HG03280 (cell line): ENCODE results near the gene CNDP2.
"Not testable (repeated sequence)": the region's sequence is repeated elsewhere in the genome, so short reads cannot be mapped to it uniquely, and the experiment has no call there.

ENCODE experiments used
- ATAC-seq: cut with Tn5 transposase; IDR thresholded peaks from one replicate; pipeline ENCODE4 v1.9.1; 2021; ENCODE audit warnings: mild to moderate bottlenecking, moderate library complexity; ENCODE audit not compliant: unreplicated experiment

CNDP2 gene

DNA sequence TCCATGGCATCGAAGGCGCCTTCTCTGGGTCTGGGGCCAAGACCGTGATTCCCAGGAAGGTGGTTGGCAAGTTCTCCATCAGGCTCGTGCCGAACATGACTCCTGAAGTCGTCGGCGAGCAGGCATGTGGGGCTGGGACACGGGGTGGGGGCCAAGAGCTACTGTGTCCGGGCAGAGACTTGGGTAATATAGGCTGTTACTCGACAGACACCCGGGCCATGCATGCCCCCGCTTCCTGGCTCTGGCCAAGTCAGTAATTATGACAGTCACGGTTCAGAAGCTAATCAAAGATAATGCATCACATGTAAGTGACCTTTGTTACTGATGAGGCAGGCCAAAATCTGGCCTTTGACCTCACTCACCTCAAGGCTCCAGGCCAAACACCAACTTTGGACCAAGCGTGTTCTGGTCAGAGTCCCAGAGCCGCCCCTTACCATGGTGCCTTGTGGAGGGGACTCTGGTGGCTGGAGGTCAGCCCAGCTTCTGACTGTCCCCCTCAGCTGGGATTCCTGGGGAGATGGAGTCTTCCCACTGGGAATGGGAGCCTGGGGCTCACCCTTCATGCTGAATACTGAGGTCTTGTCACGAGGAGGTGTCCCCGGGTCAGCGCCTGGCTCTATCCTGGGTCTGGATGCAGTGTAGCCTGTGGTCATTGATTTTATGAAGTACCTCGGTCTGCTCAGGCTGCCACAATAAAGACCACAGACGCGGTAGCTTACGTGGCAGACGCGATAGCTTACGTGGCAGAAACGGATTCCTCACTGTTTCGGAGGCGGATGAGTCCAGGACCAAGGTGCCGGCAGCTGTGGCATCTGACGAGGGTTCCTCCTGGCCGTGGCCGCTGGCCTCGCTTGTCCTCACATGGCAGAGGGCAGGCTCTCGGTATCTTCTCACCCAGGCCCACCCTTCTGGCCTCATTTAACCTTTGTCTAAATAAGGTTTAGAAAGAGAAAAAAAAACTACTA is 20.4 kb downstream of the CNDP2 start:
- ATAC-seq: no peak

- ATAC-seq: no peak
These were observed 21.1 kb downstream of the CNDP2 start for GRCh38 chr18:74517236-74517630.

GRCh38 chr18:74518456-74519295 is 22.5 kb downstream of the CNDP2 start:
- no peak for ATAC-seq

DNA sequence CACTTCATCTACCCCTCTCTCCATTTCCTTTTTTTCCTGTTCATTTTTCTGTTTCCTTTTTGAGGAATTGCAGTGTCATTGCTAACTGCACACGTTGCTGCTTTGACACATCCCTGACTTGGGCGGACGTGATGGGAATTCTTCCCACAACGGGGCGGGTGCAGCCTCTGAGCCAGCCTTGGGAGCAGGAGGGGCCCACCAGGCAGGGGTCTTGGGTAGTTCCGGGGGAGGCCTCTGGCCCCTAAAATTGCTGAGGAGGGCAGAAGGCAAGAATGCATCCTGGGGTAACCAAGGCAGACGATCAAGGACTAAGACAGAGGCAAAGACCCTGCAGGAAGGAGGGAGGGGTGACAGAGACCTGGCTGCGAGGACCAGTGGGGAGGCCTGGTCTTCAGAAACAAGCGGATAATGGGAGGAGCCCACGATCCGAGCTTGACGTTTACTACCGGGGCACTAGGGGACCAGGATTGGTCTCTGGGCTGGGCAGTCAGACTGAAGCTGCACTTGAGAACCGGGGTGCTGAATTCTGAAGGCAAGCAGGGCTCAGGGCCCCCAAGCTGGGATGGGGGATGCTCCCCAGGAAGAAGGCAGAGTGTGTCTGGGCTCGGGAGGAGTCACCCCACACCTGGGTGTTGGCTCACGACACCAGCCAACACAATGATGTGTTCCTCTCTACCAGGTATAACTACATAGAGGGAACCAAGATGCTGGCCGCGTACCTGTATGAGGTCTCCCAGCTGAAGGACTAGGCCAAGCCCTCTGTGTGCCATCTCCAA is 23.3 kb downstream of the CNDP2 start:
- no peak for ATAC-seq

DNA sequence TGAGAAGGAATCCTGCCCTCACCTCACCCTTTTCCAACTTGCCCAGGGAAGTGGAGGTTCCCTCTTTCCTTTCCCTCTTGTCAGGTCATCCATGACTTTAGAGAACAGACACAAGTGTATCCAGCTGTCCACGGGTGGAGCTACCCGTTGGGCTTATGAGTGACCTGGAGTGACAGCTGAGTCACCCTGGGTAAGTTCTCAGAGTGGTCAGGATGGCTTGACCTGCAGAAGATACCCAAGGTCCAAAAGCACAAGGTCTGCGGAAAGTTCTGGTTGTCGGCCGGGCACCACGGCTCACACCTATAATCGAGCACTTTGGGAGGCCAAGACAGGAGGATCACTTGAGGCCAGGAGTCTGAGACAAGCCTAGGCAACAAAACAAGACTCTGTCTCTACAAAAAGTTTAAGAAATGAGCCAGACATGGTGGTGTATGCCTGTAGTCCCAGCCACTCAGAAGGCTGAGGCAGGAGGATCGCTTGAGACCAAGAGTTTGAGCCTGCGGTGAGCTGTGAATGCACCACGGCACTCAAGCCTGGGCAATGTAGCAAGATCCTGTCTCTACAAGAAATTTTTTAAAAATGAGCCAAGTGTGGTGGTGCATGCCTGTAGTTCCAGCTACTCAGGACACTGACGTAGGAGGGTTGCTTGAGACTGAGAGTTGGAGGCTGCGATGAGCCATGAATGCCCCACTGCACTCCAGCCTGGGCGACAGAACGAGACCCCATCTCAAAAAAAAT is 24.1 kb downstream of the CNDP2 start:
- no peak for ATAC-seq

DNA sequence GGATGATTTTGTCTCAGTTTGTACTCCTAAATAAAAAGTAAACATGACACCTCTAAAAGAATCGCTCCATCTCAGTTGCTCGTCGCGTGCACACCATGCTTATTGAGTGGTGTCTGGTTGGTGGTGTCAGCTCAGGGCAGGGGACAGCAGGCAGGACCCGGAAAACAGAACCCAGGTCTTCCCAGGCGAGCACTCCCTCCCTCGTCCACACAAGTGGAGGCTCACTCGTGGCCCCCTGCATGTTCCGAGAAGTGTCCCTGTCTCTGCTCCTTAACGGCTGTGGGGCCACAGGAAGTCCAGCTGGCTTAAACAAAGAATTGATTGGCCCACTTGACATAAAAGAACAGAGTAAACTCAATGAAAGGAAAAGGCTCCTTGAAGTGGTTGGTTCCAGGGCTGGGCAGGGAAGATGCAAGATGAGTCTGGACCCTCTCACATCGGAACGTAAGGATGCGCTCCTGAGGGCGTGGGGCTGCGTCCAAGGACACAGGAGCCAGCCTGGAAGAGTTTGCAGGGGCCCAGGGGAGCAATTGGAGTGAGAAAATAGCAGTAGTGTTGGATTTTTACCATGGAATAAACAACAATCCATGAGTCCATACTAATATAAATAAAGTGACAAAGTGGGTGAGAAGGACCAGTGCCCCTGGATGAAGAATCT is 25.0 kb downstream of the CNDP2 start:
- no peak for ATAC-seq

DNA sequence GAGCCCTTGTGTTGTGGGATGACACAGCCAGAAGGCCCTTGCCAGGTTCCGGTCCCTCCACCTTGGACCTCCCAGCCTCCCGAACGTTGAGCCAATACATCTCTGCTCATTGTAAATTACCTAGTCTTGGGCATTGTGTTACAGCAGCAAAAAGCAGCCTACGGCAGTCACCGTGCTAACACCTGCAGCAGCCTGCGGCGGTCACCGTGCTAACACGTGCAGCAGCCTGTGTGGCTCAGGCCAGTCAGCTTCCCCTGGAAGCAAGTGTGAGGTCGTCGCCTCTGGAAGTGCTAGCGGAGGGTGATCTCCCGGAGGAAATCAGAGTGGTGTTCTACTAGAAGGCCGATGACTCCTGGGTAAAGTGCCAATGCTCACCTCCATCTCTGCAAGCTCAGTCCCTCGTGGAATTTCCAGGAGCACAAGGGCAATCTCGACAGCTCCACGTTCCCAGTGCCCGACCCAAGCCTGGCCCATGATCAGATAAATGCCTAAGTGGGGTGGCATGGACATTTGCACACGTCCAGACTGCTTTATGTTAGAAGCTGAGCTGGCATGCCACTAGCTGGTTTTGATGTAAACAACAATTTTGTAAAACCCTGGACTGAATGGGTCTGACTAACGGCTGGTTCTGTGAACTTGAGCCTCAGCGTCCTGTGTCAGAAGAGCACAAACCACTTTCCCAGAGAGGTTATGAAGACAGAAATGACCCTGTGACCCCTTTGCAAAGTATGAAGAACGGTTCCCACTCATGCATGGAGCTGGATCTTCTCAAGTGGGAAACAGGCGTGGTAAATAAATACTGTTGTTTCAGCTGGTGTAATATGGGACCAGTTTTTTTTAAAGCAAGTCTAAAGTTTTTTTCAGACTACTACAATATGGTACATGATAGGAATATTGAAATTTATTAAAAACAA is 26.7 kb downstream of the CNDP2 start:
- ATAC-seq: no peak

DNA sequence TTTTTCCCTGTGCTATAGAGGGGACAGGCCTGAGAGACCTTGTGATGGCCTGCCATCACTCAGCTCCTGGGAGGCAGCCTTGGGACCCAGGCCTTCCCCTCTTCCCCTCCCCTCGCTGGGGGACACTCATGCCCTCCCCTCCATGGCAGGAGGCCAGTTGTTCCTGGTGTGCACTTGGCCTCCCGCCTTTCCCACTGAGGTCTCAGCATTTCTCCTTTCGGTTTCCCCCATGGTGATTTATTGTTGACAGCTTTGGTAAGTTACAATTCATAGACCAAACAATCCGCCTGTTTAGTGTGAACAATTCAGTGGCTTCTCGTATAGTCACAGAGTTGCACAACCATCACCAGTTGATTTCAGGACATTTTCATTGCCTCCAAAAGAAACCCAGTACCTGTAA is 27.9 kb downstream of the CNDP2 start:
- ATAC-seq: no peak

DNA sequence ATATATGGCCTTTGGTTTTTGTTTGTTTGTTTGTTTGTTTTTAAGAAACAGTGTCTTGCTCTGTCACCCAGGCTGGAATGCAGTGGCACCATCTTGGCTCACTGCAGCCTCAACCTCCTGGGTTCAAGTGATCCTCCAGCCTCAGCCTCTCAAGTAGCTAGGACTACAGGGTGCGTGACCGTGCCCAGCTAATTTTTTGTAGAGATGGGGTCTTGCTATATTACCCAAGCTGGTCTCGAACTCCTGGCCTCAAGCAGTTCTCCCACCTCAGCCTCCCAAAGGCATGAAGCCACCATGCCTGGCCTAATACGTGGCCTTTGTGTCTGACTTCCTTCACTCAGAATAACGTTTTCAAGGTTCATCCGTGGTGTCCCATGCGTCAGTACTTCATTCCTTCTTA is 28.8 kb downstream of the CNDP2 start:
- not testable (repeated sequence) for ATAC-seq

- ATAC-seq: no peak
These were observed 29.6 kb downstream of the CNDP2 start for GRCh38 chr18:74525741-74526140.

GRCh38 chr18:74526488-74526887 is 30.3 kb downstream of the CNDP2 start:
- ATAC-seq: no peak

GRCh38 chr18:74528478-74528877 is 32.3 kb downstream of the CNDP2 start:
- ATAC-seq: peak; percentile 72

DNA sequence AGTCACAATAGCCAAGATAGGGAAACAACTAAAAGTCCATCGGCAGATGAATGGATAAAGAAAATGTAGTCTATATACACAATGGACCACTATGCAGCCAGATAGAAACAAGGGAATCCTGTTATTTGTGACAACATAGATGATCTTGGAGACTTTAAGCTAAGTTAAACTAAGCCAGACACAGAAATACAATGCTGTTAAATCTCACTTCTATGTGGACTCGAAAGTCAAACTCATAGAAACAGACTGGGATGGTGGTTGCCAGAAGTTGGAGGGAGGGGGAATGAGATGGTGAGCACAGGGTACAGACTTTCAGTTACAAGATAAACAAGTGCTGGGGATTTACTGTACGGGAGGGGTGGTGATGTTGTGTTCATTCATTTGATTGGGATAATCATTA is 32.8 kb downstream of the CNDP2 start:
- no peak for ATAC-seq

DNA sequence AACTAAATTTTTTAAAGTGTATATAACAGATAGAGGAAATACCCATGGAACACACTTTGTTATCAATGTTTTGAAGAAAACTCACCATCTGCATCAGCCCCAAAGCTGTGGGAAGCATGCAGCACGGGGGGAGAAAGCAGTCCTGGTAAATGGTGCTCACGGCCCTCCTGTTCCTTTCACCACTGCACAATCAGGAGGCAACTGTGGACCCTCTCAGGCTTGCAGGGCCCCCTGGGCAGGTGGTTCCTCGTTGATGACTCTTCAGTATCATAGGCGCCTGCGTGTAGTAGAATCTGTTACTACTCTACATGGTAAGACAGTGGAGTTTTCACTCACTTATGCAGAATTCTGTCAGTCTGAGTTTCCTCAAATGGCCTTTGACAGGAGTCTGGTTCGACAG is 33.2 kb downstream of the CNDP2 start:
- no peak for ATAC-seq

DNA sequence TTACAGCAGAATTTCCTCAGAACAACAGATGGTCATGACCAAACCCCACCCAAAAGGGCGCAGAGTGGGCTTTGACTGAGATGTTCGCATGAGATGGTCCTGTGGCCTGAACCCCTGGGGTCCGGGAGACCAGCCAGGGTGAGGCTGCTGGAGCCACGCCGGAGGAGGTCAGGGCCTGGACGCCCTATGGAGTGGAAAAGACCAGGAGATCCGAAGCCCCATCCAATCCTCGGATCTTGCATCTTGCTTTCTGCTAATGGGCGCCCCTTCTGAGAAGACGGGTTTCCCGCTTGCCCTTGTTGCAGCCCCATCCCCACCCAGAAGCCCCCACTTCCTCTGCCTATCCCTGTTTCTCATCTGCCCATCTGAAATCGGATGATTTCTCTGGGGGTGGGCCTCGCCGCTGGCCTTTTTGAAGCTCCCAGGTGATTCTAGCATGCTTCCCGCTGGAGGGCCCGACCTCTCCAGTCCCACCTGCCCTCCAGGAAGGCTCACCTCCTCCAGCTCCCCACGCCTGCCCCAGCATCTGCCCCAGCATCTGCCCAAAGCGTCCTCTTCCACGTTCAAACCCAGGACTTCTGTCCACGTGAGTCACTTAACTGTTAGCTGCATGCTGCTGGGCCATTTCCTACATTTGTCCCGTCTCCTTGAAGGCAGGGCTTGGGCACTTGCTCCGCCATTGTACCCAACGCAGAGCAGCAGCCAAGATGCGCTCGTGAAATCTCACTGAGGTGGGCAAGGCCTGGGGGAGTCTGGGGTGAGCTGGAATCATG is 33.8 kb downstream of the CNDP2 start:
- ATAC-seq: no peak

GRCh38 chr18:74530584-74530862 is 34.4 kb downstream of the CNDP2 start:
- no peak for ATAC-seq

DNA sequence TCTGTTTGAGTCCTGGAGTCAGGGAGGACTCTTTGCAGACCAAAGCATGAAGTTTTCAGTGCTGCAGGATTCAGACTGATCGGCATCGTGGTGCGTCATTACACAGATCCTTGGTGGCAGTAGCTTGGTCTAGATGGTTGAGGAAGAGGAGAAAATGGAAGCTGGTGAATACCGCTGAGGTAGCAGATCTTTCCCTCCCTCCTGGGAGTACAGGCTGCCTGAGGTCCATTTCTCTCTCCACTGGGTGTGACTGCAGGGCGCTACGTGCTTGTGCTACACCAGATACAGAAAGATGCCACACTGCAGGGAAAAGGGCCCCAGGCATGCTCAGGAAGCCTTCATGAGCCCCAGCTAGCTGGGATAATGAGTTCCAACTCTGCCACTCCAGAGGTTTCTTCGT is 34.9 kb downstream of the CNDP2 start:
- no peak for ATAC-seq

DNA sequence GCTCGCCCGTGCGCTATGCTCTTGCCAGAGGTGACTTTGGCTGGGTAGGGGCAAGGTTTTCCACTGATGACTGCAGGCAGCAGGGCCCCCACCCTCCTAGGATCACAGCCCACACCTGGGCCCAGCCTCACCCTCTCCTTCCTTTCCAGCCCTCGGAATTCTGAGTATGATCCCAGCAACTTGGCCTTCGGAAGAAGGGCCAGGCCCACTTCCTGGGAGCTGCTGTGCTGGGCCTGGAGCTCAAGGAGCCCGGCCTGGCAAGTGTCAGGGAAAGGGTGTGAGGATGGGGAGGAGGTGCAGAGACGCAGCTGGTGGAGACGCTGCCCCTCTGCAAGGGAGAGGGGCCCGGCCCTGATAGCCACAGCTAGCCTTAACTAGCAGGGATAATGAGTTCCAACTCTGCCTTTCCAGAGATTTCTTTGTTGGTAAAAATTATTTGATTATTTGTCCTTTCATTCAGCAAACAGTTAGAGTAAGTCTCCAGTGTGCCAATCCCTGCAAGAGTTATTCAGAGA is 36.4 kb downstream of the CNDP2 start:
- ATAC-seq: no peak
